ENCODE data around the gene SLC17A7. TPM values are rescaled to one million over a fixed set of nuclear protein-coding genes. Genes with fewer than 3 reads are reported as not detected.
A peak's percentile ranks its signal among the peaks of the same experiment; 100 is the strongest.

SLC17A7 gene
- total and polyA plus RNA-seq, 2 experiments from 2014 or later = 0.77 to 2.2 TPM

- Histone ChIP-seq H3K4me3 (peak overlapping the region; percentile 44), H3K36me3 (no peaks in the 10 kb centered on the region), H3K9me3 (ENCODE audit: low read depth) (no peaks in the 10 kb centered on the region), H3K4me1 (ENCODE audit: low read depth) (no peaks in the 10 kb centered on the region), H3K27me3 (peaks cover 40% of the 10 kb centered on the region), H3K27ac (peak overlapping the region; percentile 51)
- TF ChIP-seq, protein P1, sequence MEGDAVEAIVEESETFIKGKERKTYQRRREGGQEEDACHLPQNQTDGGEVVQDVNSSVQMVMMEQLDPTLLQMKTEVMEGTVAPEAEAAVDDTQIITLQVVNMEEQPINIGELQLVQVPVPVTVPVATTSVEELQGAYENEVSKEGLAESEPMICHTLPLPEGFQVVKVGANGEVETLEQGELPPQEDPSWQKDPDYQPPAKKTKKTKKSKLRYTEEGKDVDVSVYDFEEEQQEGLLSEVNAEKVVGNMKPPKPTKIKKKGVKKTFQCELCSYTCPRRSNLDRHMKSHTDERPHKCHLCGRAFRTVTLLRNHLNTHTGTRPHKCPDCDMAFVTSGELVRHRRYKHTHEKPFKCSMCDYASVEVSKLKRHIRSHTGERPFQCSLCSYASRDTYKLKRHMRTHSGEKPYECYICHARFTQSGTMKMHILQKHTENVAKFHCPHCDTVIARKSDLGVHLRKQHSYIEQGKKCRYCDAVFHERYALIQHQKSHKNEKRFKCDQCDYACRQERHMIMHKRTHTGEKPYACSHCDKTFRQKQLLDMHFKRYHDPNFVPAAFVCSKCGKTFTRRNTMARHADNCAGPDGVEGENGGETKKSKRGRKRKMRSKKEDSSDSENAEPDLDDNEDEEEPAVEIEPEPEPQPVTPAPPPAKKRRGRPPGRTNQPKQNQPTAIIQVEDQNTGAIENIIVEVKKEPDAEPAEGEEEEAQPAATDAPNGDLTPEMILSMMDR (IDR thresholded peaks at IDR 0.05; ENCODE audit: low read depth, low read length) = peak; percentile 76
- DNase-seq (ENCODE audit: low read depth in 1 of 2, low spot score in 1 of 2) = peak; percentile 97
These were observed 2.2 kb upstream of the SLC17A7 start for GRCh38 chr19:49443366-49444099.

- Histone ChIP-seq H3K36me3 (no peaks in the 10 kb centered on the region), H3K9me3 (ENCODE audit: low read depth) (no peaks in the 10 kb centered on the region), H3K4me3 (peak overlapping the region; percentile 44), H3K27ac (peak overlapping the region; percentile 51), H3K27me3 (peaks cover 47% of the 10 kb centered on the region), H3K4me1 (ENCODE audit: low read depth) (no peaks in the 10 kb centered on the region)
- TF ChIP-seq, protein P1 (IDR thresholded peaks at IDR 0.05; ENCODE audit: low read depth, low read length) = no peak
- peak; percentile 91 to 97 for DNase-seq (ENCODE audit: low read depth in 1 of 2, low spot score in 1 of 2)
These were observed 1.5 kb upstream of the SLC17A7 start for GRCh38 chr19:49442771-49443365.

- DNase-seq (ENCODE audit: low read depth in 1 of 2, low spot score in 1 of 2) = no peak
- no peaks in the 10 kb centered on the region for H3K9me3 ChIP-seq (ENCODE audit: low read depth)
These were observed 1.0 kb upstream of the SLC17A7 start for GRCh38 chr19:49442354-49442753.

GRCh38 chr19:49441960-49442350 is 628 bp upstream of the SLC17A7 start:
- TF ChIP-seq, protein P1 (IDR thresholded peaks at IDR 0.05; ENCODE audit: low read depth, low read length) = no peak
- H3K27ac ChIP-seq = no peak overlapping the region
- no peaks in the 10 kb centered on the region for H3K4me1 ChIP-seq (ENCODE audit: low read depth)
- H3K4me3 ChIP-seq = peak overlapping the region; percentile 44
- no peak for DNase-seq (ENCODE audit: low read depth in 1 of 2, low spot score in 1 of 2)
- H3K9me3 ChIP-seq (ENCODE audit: low read depth) = no peaks in the 10 kb centered on the region
- H3K36me3 ChIP-seq = no peaks in the 10 kb centered on the region
- H3K27me3 ChIP-seq = peaks cover 56% of the 10 kb centered on the region

More at GRCh38 chr19:49442354-49442753, 1.0 kb upstream of the SLC17A7 start:
- H3K4me3 ChIP-seq = peak overlapping the region; percentile 44
- H3K36me3 ChIP-seq = no peaks in the 10 kb centered on the region
- TF ChIP-seq, protein P1 (IDR thresholded peaks at IDR 0.05; ENCODE audit: low read depth, low read length) = no peak
- peaks cover 52% of the 10 kb centered on the region for H3K27me3 ChIP-seq
- no peaks in the 10 kb centered on the region for H3K4me1 ChIP-seq (ENCODE audit: low read depth)
- peak overlapping the region; percentile 40 for H3K27ac ChIP-seq

DNA sequence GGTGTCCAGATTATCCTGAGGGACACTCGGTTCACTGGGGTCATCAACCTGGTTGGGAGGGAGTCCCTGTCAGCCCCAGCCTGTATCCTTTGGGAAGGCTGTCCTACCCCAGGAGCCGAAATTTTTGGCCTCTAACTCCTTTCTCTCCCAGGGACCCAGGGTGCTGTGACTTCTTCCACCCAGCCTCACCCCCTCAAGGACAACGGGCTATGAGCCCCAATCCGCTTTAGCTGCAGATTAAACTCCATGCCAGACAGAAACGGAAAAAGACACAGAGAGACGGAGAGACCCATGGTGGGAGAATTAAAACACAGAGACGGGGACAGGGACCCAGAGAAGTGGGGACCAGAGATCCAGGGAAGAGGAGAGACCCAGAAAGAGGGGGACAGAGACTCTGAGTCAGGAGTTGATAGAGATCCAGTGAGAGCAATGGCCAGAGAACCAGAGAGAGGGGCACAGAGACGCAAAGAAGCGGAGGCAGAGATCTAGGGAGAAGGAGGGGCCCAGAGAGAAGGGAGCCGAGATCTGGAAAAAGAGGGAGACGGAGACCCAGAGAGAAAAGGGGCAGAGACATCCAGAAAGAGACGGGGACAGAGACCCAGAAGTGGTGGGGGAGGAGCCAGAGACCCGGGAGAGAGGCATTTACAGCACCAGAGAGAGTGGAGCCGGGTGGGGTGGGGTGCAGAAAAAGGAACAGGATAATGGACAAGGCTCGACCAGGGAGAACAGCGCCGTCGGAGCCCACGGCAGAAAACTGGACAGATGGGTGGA is 703 bp downstream of the SLC17A7 start:
- no peaks in the 10 kb centered on the region for H3K9me3 ChIP-seq (ENCODE audit: low read depth)
- DNase-seq (ENCODE audit: low read depth in 1 of 2, low spot score in 1 of 2) = no peak
- H3K27me3 ChIP-seq = peaks cover 69% of the 10 kb centered on the region
- no peaks in the 10 kb centered on the region for H3K4me1 ChIP-seq (ENCODE audit: low read depth)
- H3K27ac ChIP-seq = no peak overlapping the region
- peak overlapping the region; percentile 44 for H3K4me3 ChIP-seq
- H3K36me3 ChIP-seq = no peaks in the 10 kb centered on the region
- TF ChIP-seq, protein P1 (IDR thresholded peaks at IDR 0.05; ENCODE audit: low read depth, low read length) = no peak
